ENCODE results near the gene DTNBP1.

DNA sequence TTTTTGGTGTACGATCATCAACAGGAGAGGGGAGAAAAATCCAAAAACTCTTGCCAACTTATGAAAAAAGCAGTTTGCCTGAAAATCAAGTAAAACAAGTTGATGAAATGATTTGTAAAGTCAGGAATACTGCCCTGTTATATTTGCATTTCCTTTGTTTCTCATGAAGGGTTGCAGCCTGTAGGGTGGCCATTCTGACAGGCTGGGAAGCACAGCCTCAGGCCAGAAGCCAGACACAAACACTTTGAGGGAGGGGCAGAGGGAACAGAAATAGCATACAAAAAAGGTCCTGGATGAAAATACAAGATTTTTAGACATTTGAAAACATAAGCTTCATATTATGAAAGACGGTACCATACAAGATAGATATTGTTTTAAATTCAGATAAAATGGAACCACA, 109.8 kb downstream of the DTNBP1 start:
- TF ChIP-seq, protein P1, sequence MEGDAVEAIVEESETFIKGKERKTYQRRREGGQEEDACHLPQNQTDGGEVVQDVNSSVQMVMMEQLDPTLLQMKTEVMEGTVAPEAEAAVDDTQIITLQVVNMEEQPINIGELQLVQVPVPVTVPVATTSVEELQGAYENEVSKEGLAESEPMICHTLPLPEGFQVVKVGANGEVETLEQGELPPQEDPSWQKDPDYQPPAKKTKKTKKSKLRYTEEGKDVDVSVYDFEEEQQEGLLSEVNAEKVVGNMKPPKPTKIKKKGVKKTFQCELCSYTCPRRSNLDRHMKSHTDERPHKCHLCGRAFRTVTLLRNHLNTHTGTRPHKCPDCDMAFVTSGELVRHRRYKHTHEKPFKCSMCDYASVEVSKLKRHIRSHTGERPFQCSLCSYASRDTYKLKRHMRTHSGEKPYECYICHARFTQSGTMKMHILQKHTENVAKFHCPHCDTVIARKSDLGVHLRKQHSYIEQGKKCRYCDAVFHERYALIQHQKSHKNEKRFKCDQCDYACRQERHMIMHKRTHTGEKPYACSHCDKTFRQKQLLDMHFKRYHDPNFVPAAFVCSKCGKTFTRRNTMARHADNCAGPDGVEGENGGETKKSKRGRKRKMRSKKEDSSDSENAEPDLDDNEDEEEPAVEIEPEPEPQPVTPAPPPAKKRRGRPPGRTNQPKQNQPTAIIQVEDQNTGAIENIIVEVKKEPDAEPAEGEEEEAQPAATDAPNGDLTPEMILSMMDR (IDR thresholded peaks at IDR 0.05; ENCODE audit: extremely low read depth in 1 of 2, insufficient read depth in 1 of 2, low read depth in 1 of 2, low read length in 2 of 2), result no peak
- TF ChIP-seq POLR2AphosphoS5 (IDR thresholded peaks at IDR 0.05; ENCODE audit: insufficient read depth, low read depth, low read length) (no peak), FOS (IDR thresholded peaks at IDR 0.05; ENCODE audit: borderline replicate concordance, insufficient read depth, low read length) (no peak), POLR2A (IDR thresholded peaks at IDR 0.05; ENCODE audit: low read depth, low read length) (no peak), GATA2 (IDR thresholded peaks at IDR 0.05; ENCODE audit: insufficient read depth, insufficient read length, low read depth, low read length) (no peak), JUN (IDR thresholded peaks at IDR 0.05; ENCODE audit: borderline replicate concordance, insufficient read depth, insufficient read length, low read depth) (no peak)
